GM21528 (cell line): ENCODE results near the gene PPP1CB.

Source experiments
- ATAC-seq: cut with Tn5 transposase; IDR thresholded peaks from one replicate; pipeline ENCODE4 v1.9.1; 2021; ENCODE audit warnings: mild to moderate bottlenecking, moderate library complexity; ENCODE audit not compliant: unreplicated experiment, low FRiP score

Gene PPP1CB

GRCh38 chr2:28842042-28842441 is 90.4 kb downstream of the PPP1CB start:
- ATAC-seq, result no peak
